ENCODE measurements around the gene PLAU.
"Not testable (repeated sequence)": the region's sequence is repeated elsewhere in the genome, so short reads cannot be mapped to it uniquely, and the experiment has no call there.

The PLAU gene

DNA sequence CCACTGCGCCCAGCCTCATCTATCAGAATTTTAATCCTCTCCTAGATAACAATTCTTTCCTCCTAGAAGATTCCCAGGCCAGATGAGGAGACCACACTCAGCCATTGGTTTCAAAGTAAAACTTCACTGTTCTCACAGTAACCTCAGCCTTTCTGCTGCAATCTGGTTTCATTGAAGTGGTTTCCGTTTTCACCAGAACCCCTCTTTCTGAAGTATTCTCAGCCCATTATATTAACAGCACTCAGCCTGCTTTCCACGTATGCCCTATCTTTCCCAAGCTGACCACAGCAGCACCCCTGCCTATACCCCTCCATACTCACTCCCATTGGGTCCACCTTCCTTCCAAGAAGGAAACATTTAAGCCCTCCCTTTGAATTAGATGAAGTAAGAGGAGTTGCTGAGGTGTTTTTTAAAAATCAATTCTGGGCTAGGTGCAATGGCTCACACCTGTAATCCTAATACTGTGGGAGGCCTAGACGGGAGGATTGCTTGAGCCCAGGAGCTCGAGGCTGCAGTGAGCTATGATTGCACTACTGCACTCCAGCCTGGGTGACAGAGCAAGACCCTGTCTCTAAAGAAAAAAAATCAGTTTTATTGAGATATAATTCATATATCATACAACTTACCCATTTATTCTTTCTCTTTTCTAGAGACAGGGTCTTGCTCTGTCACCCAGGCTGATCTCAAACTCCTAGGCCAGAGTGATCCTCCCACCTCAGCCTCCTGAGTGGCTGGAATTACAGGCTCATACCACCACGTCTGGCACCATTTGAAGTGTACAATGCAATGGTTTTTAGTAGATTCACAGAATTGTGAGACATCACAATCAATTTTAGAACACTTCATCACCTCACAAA, 11.3 kb downstream of the PLAU start:
- no peak for DNase-seq (ENCODE audit: low read depth, low spot score)

DNA sequence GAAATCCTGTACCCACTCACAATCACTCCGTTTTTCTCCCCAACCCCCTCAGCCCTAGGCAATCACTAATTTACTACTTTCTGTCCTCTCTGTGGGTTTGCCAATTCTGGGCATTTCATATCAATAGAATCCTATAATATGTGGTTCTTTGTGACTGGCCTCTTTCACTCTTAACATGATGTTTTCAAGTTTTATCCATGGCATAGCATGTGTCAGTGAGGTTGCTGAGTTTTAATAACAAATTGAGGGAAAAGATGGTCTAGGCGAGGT, 11.9 kb downstream of the PLAU start:
- DNase-seq (ENCODE audit: low read depth, low spot score), result no peak

DNA sequence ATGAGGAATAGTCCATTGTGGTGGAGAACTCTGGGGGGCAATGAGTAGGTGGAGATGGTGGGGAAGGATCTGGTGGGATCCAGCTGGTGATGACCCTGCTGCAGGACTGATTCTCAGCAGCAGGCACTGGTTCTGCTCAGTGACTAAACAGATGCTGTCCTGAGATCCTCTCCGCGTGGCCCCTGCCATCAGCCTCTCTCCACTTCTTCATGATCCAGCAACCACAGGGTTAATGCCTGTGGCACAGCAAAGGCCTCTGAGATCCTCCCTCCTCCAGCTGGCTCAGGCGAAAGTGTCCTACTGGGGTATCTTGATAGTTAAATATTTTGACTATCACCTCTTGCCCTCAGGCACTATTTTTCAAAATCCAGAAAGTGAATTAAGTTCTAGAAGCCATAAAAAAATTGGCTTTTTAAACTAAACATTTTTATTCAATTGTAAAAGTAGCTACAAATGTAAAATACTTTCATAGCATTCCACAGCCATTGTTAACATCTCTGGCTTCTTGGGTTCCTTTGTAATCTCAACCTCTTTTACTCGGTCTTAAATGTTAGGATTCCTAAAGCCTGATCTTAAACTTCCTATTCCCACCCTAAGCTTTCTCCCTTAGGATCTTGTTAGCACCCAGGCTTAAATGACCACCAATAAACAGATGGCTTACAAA, 13.1 kb downstream of the PLAU start:
- DNase-seq (ENCODE audit: low read depth, low spot score), result no peak

DNA sequence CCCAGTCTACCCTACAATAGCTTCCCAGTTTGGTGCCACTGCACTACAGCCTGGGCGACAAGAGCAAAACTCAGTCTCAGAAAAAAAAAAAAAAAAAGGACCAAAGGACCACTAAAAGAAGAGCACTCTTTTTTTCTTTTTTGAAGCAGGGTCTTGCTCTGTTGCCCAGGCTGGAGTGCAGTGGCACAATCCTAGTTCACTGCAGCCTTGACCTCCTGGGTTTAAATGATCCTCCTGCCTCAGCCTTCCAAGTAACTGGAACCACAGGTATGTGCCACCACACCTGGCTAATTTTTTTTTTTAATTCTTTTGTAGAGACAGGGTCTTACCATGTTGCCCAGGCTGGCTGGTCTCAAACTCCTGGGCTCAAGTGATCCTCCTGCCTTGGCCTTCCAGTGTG, 14.0 kb downstream of the PLAU start:
- no peak for DNase-seq (ENCODE audit: low read depth, low spot score)

DNA sequence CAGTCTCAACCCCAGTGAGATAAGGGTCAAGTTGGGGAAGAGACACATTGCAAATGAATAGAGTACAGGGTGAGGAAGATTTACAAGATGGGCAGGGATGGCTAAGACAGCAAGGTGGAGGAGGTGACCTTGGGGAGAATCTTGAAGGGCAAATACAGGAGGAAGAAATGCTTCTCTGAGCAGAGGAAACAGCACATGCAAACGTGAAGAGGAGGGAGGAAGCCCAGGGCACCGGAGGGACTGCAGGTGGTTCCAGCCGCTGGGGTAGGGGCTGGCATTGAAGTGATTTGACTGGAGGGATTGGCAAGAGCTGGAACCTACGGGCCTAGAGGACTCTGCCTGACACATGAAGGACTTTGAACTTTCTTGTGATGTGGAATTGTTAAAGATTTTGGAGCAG, 14.6 kb downstream of the PLAU start:
- DNase-seq (ENCODE audit: low read depth, low spot score), result no peak

DNA sequence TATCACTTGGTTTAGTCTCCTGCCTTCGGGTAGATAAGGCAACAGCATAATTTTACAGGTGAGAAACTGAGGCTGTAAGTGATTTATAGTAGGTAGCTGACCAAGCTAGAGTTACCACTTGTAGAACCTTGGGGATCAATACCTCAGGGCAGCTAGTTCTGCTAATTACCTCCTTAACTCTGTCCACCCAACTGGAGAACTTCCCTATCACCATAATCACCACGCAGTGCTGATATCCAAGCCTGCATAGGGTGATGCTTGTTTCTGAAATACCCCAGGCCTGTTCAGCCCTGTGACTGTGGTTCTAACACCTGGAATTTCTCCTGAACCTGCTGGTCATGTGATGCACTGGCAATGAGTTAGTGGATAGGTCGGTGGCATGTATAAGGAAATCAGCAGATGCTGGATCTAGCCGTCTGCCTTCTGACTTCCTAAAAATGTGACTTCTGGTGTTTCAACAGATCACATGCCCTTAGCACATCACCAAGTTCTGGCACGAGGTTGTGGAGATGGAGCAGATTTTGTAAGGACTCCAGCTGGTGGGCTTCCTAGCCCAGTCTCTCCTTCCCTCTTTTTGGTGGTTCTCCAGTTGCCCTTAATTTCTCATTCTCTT, 15.3 kb downstream of the PLAU start:
- DNase-seq (ENCODE audit: low read depth, low spot score), result no peak

DNA sequence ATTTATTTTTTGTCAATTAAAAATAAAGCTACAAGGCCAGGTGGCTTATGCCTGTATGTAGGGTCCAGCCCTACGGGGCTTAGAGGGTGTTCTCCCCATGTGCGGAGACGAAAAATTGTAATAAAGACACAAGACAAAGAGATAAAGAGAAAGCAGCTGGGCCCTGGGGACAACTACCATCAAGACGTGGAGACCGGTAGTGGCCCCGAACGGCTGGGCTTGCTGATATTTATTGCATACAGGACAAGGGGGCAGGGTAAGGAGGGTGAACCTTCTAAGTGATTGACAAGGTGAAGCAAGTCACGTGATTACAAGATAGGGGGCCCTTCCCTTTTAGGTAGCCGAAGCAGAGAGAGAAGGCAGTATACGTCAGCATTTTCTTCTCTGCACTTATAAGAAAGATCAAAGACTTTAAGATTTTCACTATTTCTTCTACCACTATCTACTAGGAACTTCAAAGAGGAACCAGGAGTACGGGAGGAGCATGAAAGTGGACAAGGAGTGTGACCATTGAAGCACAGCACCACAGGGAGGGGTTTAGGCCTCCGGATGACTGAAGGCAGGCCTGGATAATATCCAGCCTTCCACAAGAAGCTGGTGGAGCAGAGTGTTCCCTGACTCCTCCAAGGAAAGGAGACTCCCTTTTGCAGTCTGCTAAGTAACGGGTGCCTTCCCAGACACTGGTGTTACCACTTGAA, 19.8 kb downstream of the PLAU start:
- not testable (repeated sequence) for DNase-seq (ENCODE audit: low read depth, low spot score)

DNA sequence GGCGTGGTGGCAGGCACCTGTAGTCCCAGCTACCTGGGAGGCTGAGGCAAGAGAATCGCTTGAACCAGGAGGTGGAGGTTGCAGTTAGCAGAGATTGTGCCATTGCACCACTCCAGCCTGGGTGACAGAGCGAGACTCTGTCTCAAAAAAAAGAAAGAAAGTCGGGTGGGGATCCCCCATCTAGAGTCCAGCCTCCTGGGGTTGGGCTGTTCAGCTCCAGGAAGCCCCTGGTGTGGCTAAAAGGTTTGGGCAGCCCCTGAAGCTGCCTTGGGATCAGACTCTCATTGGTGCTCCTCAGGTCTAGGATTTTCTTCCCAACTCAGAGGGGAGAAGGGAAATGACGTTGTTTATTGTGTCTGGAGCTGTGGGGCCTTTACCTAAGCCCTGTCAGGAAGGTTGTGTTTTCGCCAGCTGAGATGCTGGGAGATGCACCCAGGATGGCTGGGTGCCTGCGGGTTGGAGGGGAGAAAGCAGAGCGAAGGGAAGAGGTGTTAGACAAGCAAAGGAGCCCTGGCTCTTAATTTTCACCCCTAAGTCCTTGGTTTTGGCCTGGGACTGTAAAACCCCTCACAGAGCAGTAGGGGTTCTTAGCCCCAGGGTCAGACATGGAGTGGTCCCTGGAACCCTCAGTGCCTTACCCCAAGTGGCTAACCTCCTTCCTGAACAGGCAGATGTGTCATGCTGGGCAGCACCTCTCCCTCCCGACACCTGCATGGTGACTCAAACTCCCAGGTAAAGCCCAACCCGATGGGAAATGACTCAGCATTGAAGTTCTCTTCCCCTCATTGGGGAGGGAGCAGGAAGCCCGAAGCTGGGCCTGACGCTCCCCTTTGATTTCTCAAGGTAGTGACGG, 21.1 kb downstream of the PLAU start:
- DNase-seq (ENCODE audit: low read depth, low spot score), result no peak

DNA sequence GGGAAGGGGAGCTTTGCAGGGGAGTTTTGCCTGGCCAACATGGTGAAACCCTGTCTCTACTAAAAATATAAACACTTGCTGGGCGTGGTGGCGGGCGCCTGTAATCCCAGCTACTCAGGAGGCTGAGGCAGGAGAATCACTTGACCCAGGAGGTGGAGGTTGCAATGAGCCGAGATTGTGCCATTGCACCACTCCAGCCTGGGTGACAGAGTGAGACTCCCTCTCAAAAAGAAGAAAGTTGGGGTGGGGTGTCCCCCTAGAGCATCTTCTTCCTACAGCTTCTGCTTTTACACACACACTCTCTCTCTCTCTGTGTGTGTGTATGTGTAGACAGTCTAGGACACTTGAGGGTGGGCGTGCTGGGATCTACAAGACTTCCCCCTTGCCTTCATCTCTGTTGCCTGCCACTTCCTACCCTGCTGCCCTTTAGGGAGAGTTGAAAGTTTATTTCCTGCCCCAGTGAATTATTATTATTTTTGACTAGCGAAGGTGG, 21.7 kb downstream of the PLAU start:
- DNase-seq (ENCODE audit: low read depth, low spot score), result no peak

DNA sequence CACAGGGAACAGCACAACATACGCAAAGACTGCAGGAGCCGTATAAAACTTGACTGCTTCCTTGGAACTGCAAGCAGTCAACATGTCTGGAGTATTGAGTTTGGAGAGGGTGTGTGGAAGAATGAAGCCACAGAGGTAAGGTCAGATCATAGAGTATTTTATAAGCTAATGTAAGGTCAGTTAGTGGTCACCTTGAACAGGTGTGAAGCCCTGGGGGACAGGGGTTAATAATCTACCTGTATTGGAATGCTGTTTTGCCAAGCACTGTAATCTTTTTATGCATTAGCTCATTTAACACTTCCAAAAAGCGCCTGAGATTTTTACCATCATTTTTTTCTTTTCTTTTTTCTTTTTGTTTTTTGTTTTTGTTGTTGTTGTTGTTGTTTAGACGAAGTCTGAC, 23.1 kb downstream of the PLAU start:
- no peak for DNase-seq (ENCODE audit: low read depth, low spot score)

DNA sequence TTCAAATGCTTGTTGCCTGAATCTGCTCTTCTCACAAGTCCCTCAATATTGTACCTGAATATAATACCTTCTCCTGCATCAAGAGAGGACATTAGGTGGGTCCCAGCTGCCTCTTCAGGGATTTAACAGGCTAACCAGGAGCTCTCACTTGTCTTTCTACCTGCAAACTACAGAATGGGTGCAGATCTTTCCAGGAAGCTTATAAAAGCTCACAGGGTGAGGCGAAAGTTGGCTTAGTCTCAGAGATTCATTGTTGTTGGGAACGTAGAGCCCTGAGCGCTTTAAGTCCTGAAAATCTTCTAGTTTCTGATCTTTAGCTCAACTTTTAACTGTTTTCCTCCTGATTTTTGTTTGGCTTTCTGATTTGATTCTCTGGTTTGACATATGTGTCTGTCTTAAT, 25.0 kb downstream of the PLAU start:
- no peak for DNase-seq (ENCODE audit: low read depth, low spot score)

DNA sequence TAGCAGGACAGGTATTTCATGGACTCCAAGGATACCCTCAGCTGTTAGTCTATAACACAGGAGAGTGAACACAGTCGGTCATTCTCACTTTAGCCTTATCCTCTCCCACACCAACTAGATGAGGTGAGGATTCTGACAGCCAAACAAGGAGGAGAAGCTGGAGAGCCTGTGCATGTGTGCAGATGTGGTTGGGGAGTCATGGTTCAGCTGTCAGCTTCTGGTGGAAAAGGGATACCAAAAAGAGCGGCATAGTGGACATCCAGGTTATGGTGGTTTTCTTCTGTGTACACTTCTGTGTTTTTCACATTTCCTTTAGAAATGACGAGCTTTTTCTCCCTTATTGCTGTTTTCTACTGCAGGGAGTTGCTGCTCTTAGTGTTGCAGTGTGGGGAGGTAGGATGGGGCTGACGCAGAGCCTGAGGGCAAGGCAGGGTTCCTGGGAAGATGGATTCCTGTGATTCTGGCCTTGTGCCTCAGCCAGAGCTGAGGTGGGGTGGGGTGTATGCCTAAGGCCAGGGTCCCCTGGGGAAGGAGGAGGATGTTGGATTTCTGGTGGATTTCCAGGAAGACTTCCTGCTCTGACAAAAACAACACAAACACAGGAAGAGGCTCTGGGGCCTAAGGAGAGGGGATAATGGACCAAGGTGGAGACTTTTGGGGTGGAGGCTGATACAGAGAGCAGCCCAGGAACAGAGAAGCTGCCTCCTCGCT, 26.6 kb downstream of the PLAU start:
- no peak for DNase-seq (ENCODE audit: low read depth, low spot score)

DNA sequence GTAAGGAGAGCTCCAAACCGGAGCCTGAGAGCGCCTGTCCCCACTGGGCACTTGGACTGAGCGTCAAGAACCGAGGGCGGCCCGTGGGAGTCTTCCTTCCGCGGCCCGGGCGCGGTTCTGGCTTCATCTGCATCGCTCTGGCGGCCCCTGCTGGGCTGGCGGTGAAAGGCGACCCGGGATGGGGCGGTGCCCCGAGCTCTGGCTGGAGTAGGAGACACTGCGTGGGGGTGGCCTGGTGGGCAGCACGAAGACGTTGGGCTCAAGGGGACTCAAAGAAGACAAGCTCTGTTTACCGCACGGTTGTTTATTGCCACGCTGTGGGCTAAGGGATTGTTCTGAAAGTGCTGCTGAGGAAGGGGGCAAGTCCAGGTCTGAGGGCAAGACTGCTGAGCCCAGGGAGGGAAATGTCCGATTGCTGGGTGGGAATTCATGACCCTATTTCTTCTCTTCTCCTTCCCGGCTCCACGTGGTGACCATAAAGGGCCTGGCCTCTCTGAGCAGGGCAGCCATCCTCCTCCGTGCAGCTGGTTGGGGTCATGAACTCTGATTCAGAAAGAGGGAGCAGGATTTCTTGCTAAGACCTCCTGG, 29.8 kb downstream of the PLAU start:
- DNase-seq (ENCODE audit: low read depth, low spot score), result peak; percentile 54

DNA sequence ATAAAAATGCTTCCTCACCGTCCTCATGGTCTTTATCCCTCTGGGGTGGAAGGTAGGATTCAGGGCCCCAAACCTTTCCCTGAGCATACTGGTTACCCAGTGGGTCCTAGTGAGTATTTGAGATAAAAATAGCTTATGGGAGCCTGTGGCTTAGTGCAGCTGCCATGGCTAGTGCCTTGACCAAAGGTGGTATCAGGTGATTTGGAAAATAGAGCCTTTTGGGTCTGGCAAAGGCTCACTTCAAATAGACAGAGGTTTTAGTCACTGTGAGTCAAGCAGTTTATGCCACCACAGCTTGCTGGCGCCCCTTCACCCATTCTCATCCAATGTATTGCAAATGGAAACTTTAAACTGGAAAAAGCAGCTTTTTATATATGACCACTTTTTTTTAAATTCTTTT, 30.4 kb downstream of the PLAU start:
- DNase-seq (ENCODE audit: low read depth, low spot score), result no peak

DNA sequence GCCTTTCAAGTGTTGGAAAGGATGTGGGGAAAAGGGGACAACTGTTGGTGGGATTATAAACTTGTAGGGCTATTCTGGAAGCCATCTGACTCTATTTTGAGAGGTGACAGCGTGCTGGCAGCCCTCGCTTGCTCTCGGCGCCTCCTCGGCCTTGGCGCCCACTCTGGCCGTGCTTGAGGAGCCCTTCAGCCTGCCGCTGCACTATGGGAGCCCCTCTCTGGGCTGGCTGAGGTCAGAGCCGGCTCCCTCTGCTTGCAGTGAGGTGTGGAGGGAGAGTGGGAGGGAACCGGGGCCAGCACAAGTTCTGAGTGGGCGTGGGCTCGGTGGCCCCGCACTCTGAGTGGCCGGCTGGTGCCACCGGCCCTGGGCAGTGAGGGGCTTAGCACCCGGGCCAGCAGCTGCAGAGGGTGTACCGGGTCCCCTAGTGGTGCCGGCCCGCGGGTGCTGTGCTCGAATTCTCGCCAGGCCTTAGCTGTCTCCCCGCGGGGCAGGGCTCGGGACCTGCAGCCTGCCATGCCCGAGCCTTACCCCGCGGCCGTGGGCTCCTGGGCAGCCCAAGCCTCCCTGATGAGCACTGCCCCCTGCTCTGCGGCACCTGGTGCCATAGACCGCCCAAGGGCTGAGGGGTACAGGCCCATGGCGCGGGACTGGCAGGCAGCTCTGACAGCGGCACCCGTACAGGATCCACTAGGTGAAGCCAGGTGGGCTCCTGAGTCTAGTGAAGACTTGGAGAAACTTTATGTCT, 33.6 kb downstream of the PLAU start:
- no peak for DNase-seq (ENCODE audit: low read depth, low spot score)

DNA sequence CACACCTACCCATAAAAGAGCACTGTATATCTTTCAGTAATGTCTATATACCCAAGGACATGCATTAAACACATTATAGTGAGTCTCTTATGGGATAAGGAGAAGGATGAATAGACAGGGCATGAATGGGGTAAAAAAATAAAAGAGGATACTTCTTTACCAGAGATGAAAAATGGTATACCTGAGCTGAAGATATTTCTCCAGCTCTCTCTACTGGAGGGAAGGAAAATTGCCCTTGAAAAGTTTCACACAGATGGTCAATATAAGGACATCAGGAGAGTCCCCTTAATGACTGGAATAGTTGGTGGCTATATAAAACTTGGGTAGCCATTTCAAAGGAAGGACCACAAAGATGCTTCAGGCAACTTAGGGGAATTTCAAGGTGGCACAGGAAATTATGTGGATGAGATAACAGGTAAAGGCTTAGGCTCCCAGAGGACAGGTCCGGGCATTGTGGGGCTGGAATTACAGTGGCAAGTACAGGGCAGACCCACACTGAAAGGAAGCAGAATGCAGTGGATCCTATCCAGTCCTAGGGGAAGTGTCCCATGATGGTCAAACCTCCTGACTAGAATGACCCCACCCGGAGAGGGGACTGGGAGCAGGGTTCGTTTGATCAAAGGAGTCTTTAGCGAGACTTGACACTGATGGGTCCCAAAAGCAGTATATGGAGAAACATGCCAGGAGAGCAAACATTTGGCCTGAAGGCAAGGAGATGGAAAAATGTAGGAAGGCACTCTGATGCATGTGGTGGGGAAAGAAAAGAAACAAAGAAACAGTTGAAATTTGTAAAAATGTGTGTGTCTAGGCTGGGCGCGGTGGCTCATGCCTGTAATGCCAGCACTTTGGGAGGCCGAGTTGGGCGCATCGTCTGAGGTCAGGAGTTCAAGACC, 35.6 kb downstream of the PLAU start:
- DNase-seq (ENCODE audit: low read depth, low spot score), result no peak

DNA sequence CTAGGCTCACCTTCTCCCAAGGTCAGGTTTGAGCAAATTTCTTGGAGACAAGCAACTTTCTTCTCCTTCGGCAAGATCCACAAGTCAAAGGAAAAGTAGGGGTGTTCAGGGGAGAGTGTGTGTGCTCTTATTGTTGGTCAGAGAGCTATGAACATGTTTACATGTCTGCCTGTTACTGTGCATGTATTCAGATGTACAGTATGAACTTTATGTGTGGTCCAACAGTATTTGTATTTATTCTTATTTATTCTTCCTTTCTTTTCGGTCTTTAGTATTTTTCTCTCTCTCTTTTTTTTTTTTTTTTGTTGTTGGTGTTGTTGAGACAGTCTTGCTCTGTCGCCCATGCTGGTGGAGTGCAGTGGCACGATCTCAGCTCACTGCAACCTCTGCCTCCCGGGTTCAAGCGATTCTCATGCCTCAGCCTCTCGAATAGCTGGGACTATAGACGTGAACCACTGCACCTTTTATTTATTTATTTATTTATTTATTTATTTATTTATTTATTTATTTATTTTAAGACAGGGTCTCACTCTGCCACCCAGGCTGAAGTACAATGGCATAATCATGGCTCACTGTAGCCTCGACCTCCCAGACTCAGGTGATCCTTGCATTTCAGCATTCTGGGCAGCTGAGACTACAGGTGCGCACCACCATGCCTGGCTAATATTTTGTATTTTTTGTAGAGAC, 38.2 kb downstream of the PLAU start:
- no peak for DNase-seq (ENCODE audit: low read depth, low spot score)
